Measurements from ENCODE around the gene RRP1. TPM values are rescaled to one million over a fixed set of nuclear protein-coding genes. Genes with fewer than 3 reads are reported as not detected.

Gene RRP1
- total RNA-seq, 2 experiments from 2014 or later: 32.8 to 34.4 TPM

DNA sequence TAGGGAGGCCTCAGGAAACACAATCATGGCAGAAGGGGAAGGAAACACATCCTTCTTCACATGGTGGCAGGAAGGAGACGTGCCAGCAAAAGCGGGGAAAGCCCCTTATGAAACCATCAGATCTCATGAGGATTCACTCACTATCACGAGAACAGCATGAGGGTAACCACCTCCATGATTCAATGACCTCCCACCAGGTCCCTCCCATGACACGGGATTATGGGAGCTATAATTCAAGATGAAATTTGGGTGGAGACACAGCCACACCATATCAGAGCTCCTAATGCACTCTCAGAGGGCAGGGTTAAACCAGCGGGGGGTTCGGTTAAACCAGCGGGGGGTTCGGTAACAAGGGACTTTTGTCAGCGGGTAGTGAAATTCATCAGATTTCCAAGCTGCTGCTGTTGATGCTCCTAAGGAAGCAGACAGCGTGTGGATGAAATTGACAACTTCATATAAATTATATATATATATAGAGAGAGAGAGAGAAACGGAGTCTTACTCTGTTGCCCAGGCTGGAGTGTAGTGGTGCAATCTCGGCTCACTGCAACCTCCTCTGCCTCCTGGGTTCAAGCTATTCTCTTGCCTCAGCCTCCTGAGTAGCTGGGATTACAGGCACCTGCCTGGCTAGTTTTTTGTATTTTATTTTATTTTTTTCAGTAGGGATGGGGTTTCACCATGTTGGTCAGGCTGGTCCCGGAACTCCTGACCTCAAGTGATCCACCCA is 17.5 kb upstream of the RRP1 start:
- Mint-ChIP-seq H3K27ac (no peak overlapping the region), H3K4me1 (ENCODE audit: low read depth) (peaks cover 28% of the 10 kb centered on the region), H3K27me3 (ENCODE audit: low read depth) (no peaks in the 10 kb centered on the region), H3K9me3 (ENCODE audit: insufficient read depth) (no peaks in the 10 kb centered on the region), H3K36me3 (ENCODE audit: low read depth) (peaks cover 32% of the 10 kb centered on the region), H3K4me3 (no peak overlapping the region)
- DNase-seq (no peak), ATAC-seq (no peak)
- ChIA-PET POLR2A (interaction anchor here (1.0 kb wide), 1 partner anchor 14 kb away, joined by 3 read pairs; no protein-coding TSS in a partner anchor), CTCF (no interaction called here)

DNA sequence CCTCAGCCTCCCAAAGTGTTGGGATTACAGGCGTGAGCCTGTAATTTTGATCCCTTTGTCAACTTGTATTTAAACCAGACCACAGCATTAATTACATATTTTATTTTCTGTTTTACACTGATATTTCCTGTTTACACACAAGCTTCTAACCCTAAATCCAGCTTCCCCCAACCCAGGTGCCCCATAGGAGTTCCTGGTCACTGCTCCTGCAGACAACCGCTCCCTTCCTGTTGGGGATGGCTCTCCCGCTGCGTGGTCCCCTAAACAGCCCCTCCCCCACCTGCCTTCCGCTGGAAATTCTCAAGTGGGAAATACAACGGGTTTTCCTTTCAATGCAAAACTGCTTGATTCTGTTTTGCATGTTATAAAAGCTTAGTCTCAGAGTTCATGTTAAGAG is 17.0 kb upstream of the RRP1 start:
- Mint-ChIP-seq H3K27ac (no peak overlapping the region), H3K4me1 (ENCODE audit: low read depth) (peaks cover 30% of the 10 kb centered on the region), H3K27me3 (ENCODE audit: low read depth) (no peaks in the 10 kb centered on the region), H3K4me3 (no peak overlapping the region), H3K9me3 (ENCODE audit: insufficient read depth) (no peaks in the 10 kb centered on the region), H3K36me3 (ENCODE audit: low read depth) (peaks cover 32% of the 10 kb centered on the region)
- DNase-seq: no peak
- ATAC-seq: no peak
- CTCF ChIA-PET: no interaction called here
- POLR2A ChIA-PET: no interaction called here

- H3K4me3 Mint-ChIP-seq: peak overlapping the region; percentile 7
- peaks cover 32% of the 10 kb centered on the region for H3K36me3 Mint-ChIP-seq (ENCODE audit: low read depth)
- ATAC-seq (no peak), DNase-seq (no peak)
- no peaks in the 10 kb centered on the region for H3K9me3 Mint-ChIP-seq (ENCODE audit: insufficient read depth)
- H3K27ac Mint-ChIP-seq: no peak overlapping the region
- no peaks in the 10 kb centered on the region for H3K27me3 Mint-ChIP-seq (ENCODE audit: low read depth)
- H3K4me1 Mint-ChIP-seq (ENCODE audit: low read depth): peaks cover 48% of the 10 kb centered on the region
- ChIA-PET CTCF (interaction anchor here (1.1 kb wide), 1 partner anchor 15 kb away, joined by 3 read pairs; the partner anchor contains the start of gene RRP1), POLR2A (no interaction called here)
These were observed 15.2 kb upstream of the RRP1 start for GRCh38 chr21:43774163-43774562.

- no peaks in the 10 kb centered on the region for H3K9me3 Mint-ChIP-seq (ENCODE audit: insufficient read depth)
- no peak for ATAC-seq
- H3K27me3 Mint-ChIP-seq (ENCODE audit: low read depth): no peaks in the 10 kb centered on the region
- peak overlapping the region; percentile 94 for H3K4me3 Mint-ChIP-seq
- no peak for DNase-seq
- H3K27ac Mint-ChIP-seq: peak overlapping the region; percentile 69
- peaks cover 54% of the 10 kb centered on the region for H3K4me1 Mint-ChIP-seq (ENCODE audit: low read depth)
- H3K36me3 Mint-ChIP-seq (ENCODE audit: low read depth): peaks cover 32% of the 10 kb centered on the region
- CTCF ChIA-PET: no interaction called here
- POLR2A ChIA-PET: no interaction called here
These were observed 14.2 kb upstream of the RRP1 start for GRCh38 chr21:43775190-43775589.

GRCh38 chr21:43775795-43776430 is 13.5 kb upstream of the RRP1 start, which contains the start of gene CSTB:
Gene CSTB, minus strand, starts transcription at chr21:43776308. Its CDS starts 39 bp downstream, at chr21:43776269.
- CTCF ChIA-PET: no interaction called here
- Mint-ChIP-seq H3K4me3 (peak within 1 kb of the TSS; percentile 94), H3K4me1 (ENCODE audit: low read depth) (peaks cover 59% of the 10 kb centered on the region), H3K27ac (peak within 1 kb of the TSS; percentile 82), H3K9me3 (ENCODE audit: insufficient read depth) (no peaks in the 10 kb centered on the region), H3K36me3 (ENCODE audit: low read depth) (peaks cover 32% of the 10 kb centered on the region), H3K27me3 (ENCODE audit: low read depth) (no peaks in the 10 kb centered on the region)
- POLR2A ChIA-PET: no interaction called here
- DNase-seq (peak; percentile 85), ATAC-seq (peak; percentile 85)

GRCh38 chr21:43777953-43778352 is 11.4 kb upstream of the RRP1 start:
- H3K9me3 Mint-ChIP-seq (ENCODE audit: insufficient read depth): no peaks in the 10 kb centered on the region
- peak overlapping the region; percentile 93 for H3K27ac Mint-ChIP-seq
- ChIA-PET POLR2A (no interaction called here), CTCF (interaction anchor here (1.4 kb wide), 1 partner anchor 11 kb away, joined by 3 read pairs; the partner anchor contains the start of gene RRP1)
- DNase-seq (no peak), ATAC-seq (no peak)
- peaks cover 65% of the 10 kb centered on the region for H3K4me1 Mint-ChIP-seq (ENCODE audit: low read depth)
- H3K4me3 Mint-ChIP-seq: peak overlapping the region; percentile 69
- H3K27me3 Mint-ChIP-seq (ENCODE audit: low read depth): no peaks in the 10 kb centered on the region
- H3K36me3 Mint-ChIP-seq (ENCODE audit: low read depth): peaks cover 24% of the 10 kb centered on the region

DNA sequence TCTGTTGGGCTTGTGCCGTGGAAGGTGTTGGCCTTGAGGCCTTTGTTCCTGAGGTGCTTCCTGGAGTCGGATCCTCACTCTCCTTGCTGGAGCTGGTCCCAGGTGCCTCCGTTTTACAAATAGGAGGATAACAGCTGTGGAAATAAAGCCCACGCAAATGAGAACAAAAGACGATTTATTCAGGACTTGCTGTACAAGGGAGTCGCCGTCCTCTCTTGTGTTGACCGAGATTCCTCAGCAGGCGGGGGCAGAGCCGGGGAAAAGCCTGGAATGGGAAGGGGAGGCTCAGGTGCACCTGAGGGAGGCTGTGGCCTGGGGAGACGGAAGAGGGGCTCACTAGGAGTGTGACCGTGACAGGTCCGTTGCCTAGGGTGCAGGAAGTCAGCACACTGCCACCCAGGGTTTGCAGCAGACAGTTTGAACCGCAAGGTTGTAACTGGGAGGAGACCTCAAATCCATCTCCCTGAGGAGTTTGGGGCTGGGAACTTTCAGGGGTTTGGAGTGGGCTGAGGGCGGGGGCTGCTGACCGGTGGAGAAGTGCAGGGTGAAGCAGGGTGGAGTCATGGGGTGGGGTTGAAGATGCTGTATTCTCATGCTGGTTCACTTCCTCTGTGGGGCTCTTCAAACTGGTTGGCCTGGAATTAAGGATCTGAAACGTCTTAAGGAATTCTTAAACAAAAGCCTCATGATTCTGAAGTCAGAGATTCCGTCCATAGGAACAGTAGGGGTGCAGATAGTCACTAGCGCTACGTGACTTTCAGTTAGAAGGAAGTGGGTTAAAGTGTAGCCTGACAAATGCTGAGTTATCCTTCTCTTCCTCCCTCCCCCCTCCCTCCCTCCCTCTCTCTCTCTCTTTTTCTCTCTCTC is 10.7 kb upstream of the RRP1 start:
- H3K27me3 Mint-ChIP-seq (ENCODE audit: low read depth): no peaks in the 10 kb centered on the region
- peak overlapping the region; percentile 93 for H3K27ac Mint-ChIP-seq
- ATAC-seq (peak; percentile 35), DNase-seq (peak; percentile 51)
- H3K4me1 Mint-ChIP-seq (ENCODE audit: low read depth): peaks cover 72% of the 10 kb centered on the region
- CTCF ChIA-PET: interaction anchor here (1.4 kb wide), 1 partner anchor 11 kb away, joined by 3 read pairs; the partner anchor contains the start of gene RRP1
- peaks cover 17% of the 10 kb centered on the region for H3K36me3 Mint-ChIP-seq (ENCODE audit: low read depth)
- POLR2A ChIA-PET: no interaction called here
- peak overlapping the region; percentile 69 for H3K4me3 Mint-ChIP-seq
- H3K9me3 Mint-ChIP-seq (ENCODE audit: insufficient read depth): no peaks in the 10 kb centered on the region

DNA sequence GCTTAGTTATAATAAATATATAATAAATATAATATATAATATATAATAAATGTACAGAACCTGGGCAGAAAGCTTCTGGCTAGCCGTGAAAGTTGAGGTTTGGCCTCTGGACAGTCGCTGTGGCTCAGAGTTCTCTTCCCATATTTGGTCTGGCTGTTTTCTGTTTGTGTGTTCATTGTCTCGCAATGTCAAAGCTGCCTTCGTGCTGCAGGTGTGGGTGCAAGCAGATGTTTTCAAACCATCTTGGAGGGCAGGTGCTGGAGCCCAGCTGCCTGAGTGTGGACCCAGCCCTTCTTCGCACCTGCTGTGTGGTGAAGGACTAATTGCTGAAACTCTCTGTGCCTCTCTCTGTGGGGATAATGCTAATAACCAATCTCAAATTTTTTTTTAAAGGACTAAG is 9.7 kb upstream of the RRP1 start:
- no peak overlapping the region for H3K4me3 Mint-ChIP-seq
- CTCF ChIA-PET: interaction anchor here (1.8 kb wide), 1 partner anchor 10 kb away, joined by 18 read pairs; the partner anchor contains the start of gene RRP1
- POLR2A ChIA-PET: interaction anchor here (1.4 kb wide), 1 partner anchor 9 kb away, joined by 6 read pairs; the partner anchor contains the start of gene RRP1
- peaks cover 7% of the 10 kb centered on the region for H3K36me3 Mint-ChIP-seq (ENCODE audit: low read depth)
- peak overlapping the region; percentile 63 for H3K27ac Mint-ChIP-seq
- DNase-seq (no peak), ATAC-seq (no peak)
- H3K4me1 Mint-ChIP-seq (ENCODE audit: low read depth): peaks cover 68% of the 10 kb centered on the region
- H3K9me3 Mint-ChIP-seq (ENCODE audit: insufficient read depth): no peaks in the 10 kb centered on the region
- no peaks in the 10 kb centered on the region for H3K27me3 Mint-ChIP-seq (ENCODE audit: low read depth)

DNA sequence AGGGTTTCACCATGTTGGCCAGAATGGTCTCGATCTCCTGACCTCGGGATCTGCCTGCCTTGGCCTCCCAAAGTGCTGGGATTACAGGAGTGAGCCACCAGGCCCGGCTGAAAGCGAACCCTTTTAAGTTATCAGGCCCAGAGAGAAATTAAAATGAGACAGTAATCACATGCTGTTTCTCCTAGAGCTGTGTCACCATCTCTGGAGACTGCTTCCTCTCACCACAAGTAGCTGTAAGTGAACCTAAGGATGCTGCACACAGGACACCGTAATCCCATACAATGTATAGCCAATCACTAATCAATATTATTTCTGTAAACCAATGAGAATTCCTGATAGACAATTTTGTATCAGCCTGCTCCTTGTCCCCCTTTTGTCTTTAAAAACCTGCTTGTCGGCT is 7.5 kb upstream of the RRP1 start:
- Mint-ChIP-seq H3K4me1 (ENCODE audit: low read depth) (peaks cover 58% of the 10 kb centered on the region), H3K27ac (no peak overlapping the region), H3K27me3 (ENCODE audit: low read depth) (no peaks in the 10 kb centered on the region), H3K4me3 (no peak overlapping the region), H3K9me3 (ENCODE audit: insufficient read depth) (no peaks in the 10 kb centered on the region), H3K36me3 (ENCODE audit: low read depth) (no peaks in the 10 kb centered on the region)
- ChIA-PET POLR2A (interaction anchor here (0.7 kb wide), 1 partner anchor 35 kb away, joined by 3 read pairs; no protein-coding TSS in a partner anchor), CTCF (no interaction called here)
- ATAC-seq: no peak
- DNase-seq: no peak

DNA sequence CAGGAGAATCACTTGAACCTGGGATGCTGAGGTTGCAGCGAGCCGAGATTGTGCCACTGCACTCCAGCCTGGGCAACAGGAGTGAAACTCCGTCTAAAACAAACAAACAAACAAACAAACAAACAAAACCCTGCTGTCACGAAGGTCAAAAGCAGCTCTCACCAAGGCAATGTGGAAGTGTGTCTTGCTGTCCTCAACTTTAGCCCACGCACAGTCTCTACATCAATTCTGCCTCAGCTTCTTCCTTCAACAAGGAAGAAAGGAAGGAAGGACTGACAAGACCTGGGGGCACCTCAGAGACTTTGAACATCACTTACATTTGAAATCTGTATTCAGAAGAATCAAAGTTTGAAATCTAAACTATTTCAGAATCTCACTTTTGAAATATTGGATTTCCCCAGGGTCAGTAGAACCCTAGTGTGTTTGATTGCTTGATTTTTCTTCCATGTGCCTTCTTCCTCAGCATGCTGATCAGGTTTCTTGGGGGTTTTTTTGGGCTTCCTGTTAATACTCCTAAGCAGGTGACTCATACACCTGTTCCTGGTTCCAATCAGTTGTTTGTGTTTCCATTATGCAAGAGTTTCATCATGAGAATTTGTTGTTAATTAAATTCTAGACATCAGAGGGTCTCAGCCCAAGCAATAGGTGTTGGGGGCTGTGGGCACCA is 6.8 kb upstream of the RRP1 start:
- ChIA-PET CTCF (no interaction called here), POLR2A (no interaction called here)
- DNase-seq: no peak
- Mint-ChIP-seq H3K27me3 (ENCODE audit: low read depth) (no peaks in the 10 kb centered on the region), H3K9me3 (ENCODE audit: insufficient read depth) (no peaks in the 10 kb centered on the region), H3K4me3 (no peak overlapping the region), H3K36me3 (ENCODE audit: low read depth) (no peaks in the 10 kb centered on the region), H3K27ac (peak overlapping the region; percentile 58), H3K4me1 (ENCODE audit: low read depth) (peaks cover 55% of the 10 kb centered on the region)
- no peak for ATAC-seq

GRCh38 chr21:43783098-43783700 is 6.2 kb upstream of the RRP1 start:
- Mint-ChIP-seq H3K27me3 (ENCODE audit: low read depth) (no peaks in the 10 kb centered on the region), H3K4me1 (ENCODE audit: low read depth) (peaks cover 48% of the 10 kb centered on the region), H3K36me3 (ENCODE audit: low read depth) (no peaks in the 10 kb centered on the region), H3K27ac (no peak overlapping the region), H3K9me3 (ENCODE audit: insufficient read depth) (no peaks in the 10 kb centered on the region), H3K4me3 (no peak overlapping the region)
- POLR2A ChIA-PET: no interaction called here
- CTCF ChIA-PET: no interaction called here
- DNase-seq (no peak), ATAC-seq (no peak)

Data from activated CD8-positive, alpha-beta T cell treated with anti-CD3 and anti-CD28 coated beads, Interleukin-2, amount 10 ng/mL, durations not matched to agents 7 days and 5 days (primary cell).